Liver (tissue), 9 donors: ENCODE measurements around the gene HOXC6. TPM values are rescaled to one million over a fixed set of nuclear protein-coding genes. Genes with fewer than 3 reads are reported as not detected.

ENCODE experiments used
- DNase-seq: peaks from one replicate; pipeline ENCODE4 v3.0.0-alpha.2; 2017; ENCODE audit warnings: low spot score
- H3K27ac ChIP-seq, 2 donors: one replicate each; pipeline ENCODE4 v1.7.0; 2013; ENCODE audit warnings: inconsistent platforms in 2 of 2, low read length in 2 of 2, control low read depth in 1 of 2, low read depth in 1 of 2, mild to moderate bottlenecking in 1 of 2
- H3K27me3 ChIP-seq, 4 donors: one replicate each; pipeline versions ENCODE4 v1.6.1 to v1.7.0; 2013; ENCODE audit warnings: low read length in 3 of 4, inconsistent platforms in 1 of 4, mild to moderate bottlenecking in 1 of 4, moderate library complexity in 1 of 4; ENCODE audit not compliant: control insufficient read depth in 4 of 4, insufficient read depth in 4 of 4
- H3K36me3 ChIP-seq, 4 donors: one replicate each; pipeline versions ENCODE4 v1.6.1 to v1.7.0; 2013; ENCODE audit warnings: low read length in 3 of 4, mild to moderate bottlenecking in 3 of 4, low read depth in 1 of 4, moderate library complexity in 1 of 4; ENCODE audit not compliant: control insufficient read depth in 4 of 4, insufficient read depth in 3 of 4
- H3K4me1 ChIP-seq, 4 donors: one replicate each; pipeline versions ENCODE4 v1.6.1 to v1.7.0; 2013; ENCODE audit warnings: low read length in 3 of 4, mild to moderate bottlenecking in 3 of 4, moderate library complexity in 1 of 4; ENCODE audit not compliant: control insufficient read depth in 4 of 4, insufficient read depth in 4 of 4
- H3K4me3 ChIP-seq, 3 donors: one replicate each; pipeline versions ENCODE4 v1.6.1 to v1.7.0; 2013; ENCODE audit warnings: low read length in 3 of 3, control low read depth in 1 of 3, low read depth in 1 of 3, mild to moderate bottlenecking in 1 of 3
- H3K9ac ChIP-seq, 2 donors: one replicate each; pipeline ENCODE4 v1.7.0; 2013; ENCODE audit warnings: low read length in 2 of 2, mild to moderate bottlenecking in 2 of 2, moderate library complexity in 2 of 2, control low read depth in 1 of 2, low read depth in 1 of 2
- H3K9me3 ChIP-seq, 4 donors: one replicate each; pipeline versions ENCODE4 v1.6.1 to v1.7.0; 2013; ENCODE audit warnings: low read length in 3 of 4; ENCODE audit not compliant: control insufficient read depth in 4 of 4
- EGR1 ChIP-seq, 2 donors: IDR thresholded peaks; 2 replicates each; pipeline ENCODE4 v1.6.1; 2016 to 2018; ENCODE audit warnings: antibody characterized with exemption in 2 of 2, low read depth in 2 of 2
- FOXA1 ChIP-seq: IDR thresholded peaks from 2 replicates; pipeline ENCODE4 v1.6.1; 2016; ENCODE audit warnings: antibody characterized with exemption
- FOXA2 ChIP-seq: IDR thresholded peaks from 2 replicates; pipeline ENCODE4 v1.6.1; 2016; ENCODE audit warnings: antibody characterized with exemption
- GABPA ChIP-seq, 2 donors: IDR thresholded peaks in 1 of 2; conservative IDR thresholded peaks in 1 of 2; 2 replicates each; pipeline ENCODE4 v1.6.1; 2016; ENCODE audit warnings: antibody characterized with exemption in 2 of 2, mild to moderate bottlenecking in 1 of 2, moderate library complexity in 1 of 2
- HNF4A ChIP-seq, 2 donors: conservative IDR thresholded peaks; 2 replicates each; pipeline ENCODE4 v1.6.1; 2016; ENCODE audit warnings: antibody characterized with exemption in 2 of 2, mild to moderate bottlenecking in 2 of 2
- HNF4G ChIP-seq: IDR thresholded peaks from 2 replicates; pipeline ENCODE4 v1.6.1; 2016; ENCODE audit warnings: antibody characterized with exemption
- NR2F2 ChIP-seq: IDR thresholded peaks from 2 replicates; pipeline ENCODE4 v1.6.1; 2016; ENCODE audit warnings: antibody characterized with exemption
- RAD21 ChIP-seq, 2 donors: IDR thresholded peaks; 2 replicates each; pipeline ENCODE4 v1.6.1; 2016; ENCODE audit warnings: antibody characterized with exemption in 2 of 2, mild to moderate bottlenecking in 2 of 2
- RXRA ChIP-seq, 2 donors: IDR thresholded peaks; 2 replicates each; pipeline ENCODE4 v1.6.1; 2017 to 2018; ENCODE audit warnings: antibody characterized with exemption in 2 of 2, mild to moderate bottlenecking in 1 of 2
- SP1 ChIP-seq: IDR thresholded peaks from 2 replicates; pipeline ENCODE4 v1.6.1; 2018; ENCODE audit warnings: antibody characterized with exemption, mild to moderate bottlenecking
- TAF1 ChIP-seq: conservative IDR thresholded peaks from 2 replicates; pipeline ENCODE4 v1.6.1; 2016; ENCODE audit warnings: antibody characterized with exemption, mild to moderate bottlenecking
- YY1 ChIP-seq: IDR thresholded peaks from 2 replicates; pipeline ENCODE4 v1.6.1; 2016; ENCODE audit warnings: antibody characterized with exemption, mild to moderate bottlenecking
- WGBS: extraction: QIAGEN DNeasy Blood & Tissue Kit; methylation state at CpG from one replicate; pipeline ENCODE4 v1.1.7; 2013; 5-methylcytosine and 5-hydroxymethylcytosine counted together
- polyA plus RNA-seq, 2 donors: library from polyadenylated mRNA; stranded (reverse) in 1 of 2; unstranded in 1 of 2; fragments of 200-250 nt in 1 of 2; fragments of >200 nt in 1 of 2; fragmentation: Nextera tagmentation in 1 of 2; extraction: Ambion mirVana in 1 of 2; gene quantifications; one replicate each; pipeline versions ENCODE4 v1.2.1 to v1.2.3, GENCODE V29; 2013 to 2015
- total RNA-seq, 2 donors: library from RNA; depleted of rRNA; stranded (reverse); fragments of >200 nt; gene quantifications; one replicate each; pipeline ENCODE4 v1.2.3, GENCODE V29; 2014
- TF ChIP-seq, protein P1 (sequence below): IDR thresholded peaks from 2 replicates; pipeline ENCODE4 v1.6.1; 2016; ENCODE audit warnings: antibody characterized with exemption
- TF ChIP-seq, protein P2 (sequence below): IDR thresholded peaks from 2 replicates; pipeline ENCODE4 v1.6.1; 2016; ENCODE audit warnings: antibody characterized with exemption
- TF ChIP-seq, protein P3 (sequence below): fragments of 150-350 bp; IDR thresholded peaks from 2 replicates; pipeline ENCODE4 v1.5.1; 2017; ENCODE audit warnings: improper control_type of control experiment, low read depth, low read length; ENCODE audit not compliant: missing input control
- TF ChIP-seq, protein P4 (sequence below): IDR thresholded peaks from 2 replicates; pipeline ENCODE4 v1.6.1; 2016; ENCODE audit warnings: antibody characterized with exemption
- donor health status: healthy.
- donor health status: healthy.
- donor health status: healthy.
- donor health status: healthy.
- donor health status: healthy.

The HOXC6 gene
- total and polyA plus RNA-seq, 4 donors: 0.33 TPM; not detected in 3

DNA sequence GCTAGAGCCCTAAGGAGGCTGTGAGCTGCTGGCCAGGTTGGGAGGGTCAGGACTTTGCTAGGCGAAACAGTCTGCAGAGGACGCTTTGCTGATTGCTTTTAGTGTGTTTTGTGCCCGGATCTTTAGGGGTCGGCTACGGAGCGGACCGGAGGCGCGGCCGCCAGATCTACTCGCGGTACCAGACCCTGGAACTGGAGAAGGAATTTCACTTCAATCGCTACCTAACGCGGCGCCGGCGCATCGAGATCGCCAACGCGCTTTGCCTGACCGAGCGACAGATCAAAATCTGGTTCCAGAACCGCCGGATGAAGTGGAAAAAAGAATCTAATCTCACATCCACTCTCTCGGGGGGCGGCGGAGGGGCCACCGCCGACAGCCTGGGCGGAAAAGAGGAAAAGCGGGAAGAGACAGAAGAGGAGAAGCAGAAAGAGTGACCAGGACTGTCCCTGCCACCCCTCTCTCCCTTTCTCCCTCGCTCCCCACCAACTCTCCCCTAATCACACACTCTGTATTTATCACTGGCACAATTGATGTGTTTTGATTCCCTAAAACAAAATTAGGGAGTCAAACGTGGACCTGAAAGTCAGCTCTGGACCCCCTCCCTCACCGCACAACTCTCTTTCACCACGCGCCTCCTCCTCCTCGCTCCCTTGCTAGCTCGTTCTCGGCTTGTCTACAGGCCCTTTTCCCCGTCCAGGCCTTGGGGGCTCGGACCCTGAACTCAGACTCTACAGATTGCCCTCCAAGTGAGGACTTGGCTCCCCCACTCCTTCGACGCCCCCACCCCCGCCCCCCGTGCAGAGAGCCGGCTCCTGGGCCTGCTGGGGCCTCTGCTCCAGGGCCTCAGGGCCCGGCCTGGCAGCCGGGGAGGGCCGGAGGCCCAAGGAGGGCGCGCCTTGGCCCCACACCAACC, 1.5 kb downstream of the HOXC6 start:
- Histone ChIP-seq H3K36me3 (no peaks in the 10 kb centered on the region), H3K27ac (no peak overlapping the region), H3K9me3 (peaks cover 0 to 3% (median 0%) of the 10 kb centered on the region in 4 donors), H3K4me1 (peaks cover 0 to 20% (median 4%) of the 10 kb centered on the region in 4 donors), H3K27me3 (peaks cover 13 to 36% (median 30%) of the 10 kb centered on the region in 4 donors), H3K9ac (no peak overlapping the region), H3K4me3 (no peak overlapping the region)
- no peak for DNase-seq
- 19% methylated on average over 53 of the region's 53 CpGs for WGBS
- no peak for TF ChIP-seq SP1
- TF ChIP-seq RAD21 (IDR thresholded peaks at IDR 0.05): no peak
- TF ChIP-seq, protein P1, sequence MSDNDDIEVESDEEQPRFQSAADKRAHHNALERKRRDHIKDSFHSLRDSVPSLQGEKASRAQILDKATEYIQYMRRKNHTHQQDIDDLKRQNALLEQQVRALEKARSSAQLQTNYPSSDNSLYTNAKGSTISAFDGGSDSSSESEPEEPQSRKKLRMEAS: no peak
- TF ChIP-seq TAF1: no peak
- TF ChIP-seq, protein P2, sequence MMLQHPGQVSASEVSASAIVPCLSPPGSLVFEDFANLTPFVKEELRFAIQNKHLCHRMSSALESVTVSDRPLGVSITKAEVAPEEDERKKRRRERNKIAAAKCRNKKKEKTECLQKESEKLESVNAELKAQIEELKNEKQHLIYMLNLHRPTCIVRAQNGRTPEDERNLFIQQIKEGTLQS: no peak
- no peak for TF ChIP-seq HNF4A (conservative IDR thresholded peaks at IDR 0.05)
- no peak for TF ChIP-seq YY1
- TF ChIP-seq EGR1 (IDR thresholded peaks at IDR 0.05; ENCODE audit: low read depth in 2 of 2): no peak
- no peak for TF ChIP-seq NR2F2
- TF ChIP-seq, protein P3, sequence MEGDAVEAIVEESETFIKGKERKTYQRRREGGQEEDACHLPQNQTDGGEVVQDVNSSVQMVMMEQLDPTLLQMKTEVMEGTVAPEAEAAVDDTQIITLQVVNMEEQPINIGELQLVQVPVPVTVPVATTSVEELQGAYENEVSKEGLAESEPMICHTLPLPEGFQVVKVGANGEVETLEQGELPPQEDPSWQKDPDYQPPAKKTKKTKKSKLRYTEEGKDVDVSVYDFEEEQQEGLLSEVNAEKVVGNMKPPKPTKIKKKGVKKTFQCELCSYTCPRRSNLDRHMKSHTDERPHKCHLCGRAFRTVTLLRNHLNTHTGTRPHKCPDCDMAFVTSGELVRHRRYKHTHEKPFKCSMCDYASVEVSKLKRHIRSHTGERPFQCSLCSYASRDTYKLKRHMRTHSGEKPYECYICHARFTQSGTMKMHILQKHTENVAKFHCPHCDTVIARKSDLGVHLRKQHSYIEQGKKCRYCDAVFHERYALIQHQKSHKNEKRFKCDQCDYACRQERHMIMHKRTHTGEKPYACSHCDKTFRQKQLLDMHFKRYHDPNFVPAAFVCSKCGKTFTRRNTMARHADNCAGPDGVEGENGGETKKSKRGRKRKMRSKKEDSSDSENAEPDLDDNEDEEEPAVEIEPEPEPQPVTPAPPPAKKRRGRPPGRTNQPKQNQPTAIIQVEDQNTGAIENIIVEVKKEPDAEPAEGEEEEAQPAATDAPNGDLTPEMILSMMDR: no peak
- no peak for TF ChIP-seq HNF4G
- no peak for TF ChIP-seq RXRA (IDR thresholded peaks at IDR 0.05)
- no peak for TF ChIP-seq FOXA2
- TF ChIP-seq, protein P4, sequence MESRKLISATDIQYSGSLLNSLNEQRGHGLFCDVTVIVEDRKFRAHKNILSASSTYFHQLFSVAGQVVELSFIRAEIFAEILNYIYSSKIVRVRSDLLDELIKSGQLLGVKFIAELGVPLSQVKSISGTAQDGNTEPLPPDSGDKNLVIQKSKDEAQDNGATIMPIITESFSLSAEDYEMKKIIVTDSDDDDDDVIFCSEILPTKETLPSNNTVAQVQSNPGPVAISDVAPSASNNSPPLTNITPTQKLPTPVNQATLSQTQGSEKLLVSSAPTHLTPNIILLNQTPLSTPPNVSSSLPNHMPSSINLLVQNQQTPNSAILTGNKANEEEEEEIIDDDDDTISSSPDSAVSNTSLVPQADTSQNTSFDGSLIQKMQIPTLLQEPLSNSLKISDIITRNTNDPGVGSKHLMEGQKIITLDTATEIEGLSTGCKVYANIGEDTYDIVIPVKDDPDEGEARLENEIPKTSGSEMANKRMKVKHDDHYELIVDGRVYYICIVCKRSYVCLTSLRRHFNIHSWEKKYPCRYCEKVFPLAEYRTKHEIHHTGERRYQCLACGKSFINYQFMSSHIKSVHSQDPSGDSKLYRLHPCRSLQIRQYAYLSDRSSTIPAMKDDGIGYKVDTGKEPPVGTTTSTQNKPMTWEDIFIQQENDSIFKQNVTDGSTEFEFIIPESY: no peak
- TF ChIP-seq FOXA1: no peak
- no peak for TF ChIP-seq GABPA (IDR thresholded peaks at IDR 0.05 in 1 of 2, conservative IDR thresholded peaks at IDR 0.05 in 1 of 2)

DNA sequence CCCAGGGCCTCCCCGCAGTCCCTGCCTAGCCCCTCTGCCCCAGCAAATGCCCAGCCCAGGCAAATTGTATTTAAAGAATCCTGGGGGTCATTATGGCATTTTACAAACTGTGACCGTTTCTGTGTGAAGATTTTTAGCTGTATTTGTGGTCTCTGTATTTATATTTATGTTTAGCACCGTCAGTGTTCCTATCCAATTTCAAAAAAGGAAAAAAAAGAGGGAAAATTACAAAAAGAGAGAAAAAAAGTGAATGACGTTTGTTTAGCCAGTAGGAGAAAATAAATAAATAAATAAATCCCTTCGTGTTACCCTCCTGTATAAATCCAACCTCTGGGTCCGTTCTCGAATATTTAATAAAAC, 2.2 kb downstream of the HOXC6 start:
- Histone ChIP-seq H3K9me3 (peaks cover 0 to 3% (median 0%) of the 10 kb centered on the region in 4 donors), H3K36me3 (no peaks in the 10 kb centered on the region), H3K9ac (no peak overlapping the region), H3K27me3 (peaks cover 13 to 36% (median 28%) of the 10 kb centered on the region in 4 donors), H3K4me3 (no peak overlapping the region), H3K27ac (no peak overlapping the region), H3K4me1 (peaks cover 0 to 20% (median 4%) of the 10 kb centered on the region in 4 donors)
- TF ChIP-seq, protein P4: no peak
- TF ChIP-seq FOXA2 (no peak), GABPA (IDR thresholded peaks at IDR 0.05 in 1 of 2, conservative IDR thresholded peaks at IDR 0.05 in 1 of 2) (no peak), EGR1 (IDR thresholded peaks at IDR 0.05; ENCODE audit: low read depth in 2 of 2) (no peak), YY1 (no peak)
- TF ChIP-seq, protein P3: no peak
- WGBS: 29% methylated on average over 7 of the region's 7 CpGs
- no peak for DNase-seq
